Aorta (tissue), 5 donors: ENCODE results near the gene RINL. TPM values are rescaled to one million over a fixed set of nuclear protein-coding genes. Genes with fewer than 3 reads are reported as not detected.

Experiments used
- ATAC-seq: fragments of 200-7000 bp; cut with Tn5 transposase; one replicate; pipeline ENCODE4 v1.9.1; 2022; ENCODE audit warnings: moderate library complexity; ENCODE audit not compliant: low FRiP score
- DNase-seq, 2 donors: peaks; one replicate each; pipeline ENCODE4 v3.0.0-alpha.2; 2020
- H3K27ac ChIP-seq, 2 donors: one replicate each; pipeline ENCODE4 v1.5.1; 2013; ENCODE audit warnings: low read length in 2 of 2, mild to moderate bottlenecking in 2 of 2, moderate library complexity in 2 of 2, control low read depth in 1 of 2, inconsistent platforms in 1 of 2, low read depth in 1 of 2
- H3K27me3 ChIP-seq, 2 donors: one replicate each; pipeline ENCODE4 v1.6.1; 2013; ENCODE audit warnings: control low read depth in 1 of 2, low read length in 1 of 2, mild to moderate bottlenecking in 1 of 2, moderate library complexity in 1 of 2; ENCODE audit not compliant: insufficient read depth in 2 of 2, control insufficient read depth in 1 of 2
- H3K36me3 ChIP-seq, 2 donors: one replicate each; pipeline ENCODE4 v1.6.1; 2013; ENCODE audit warnings: control low read depth in 1 of 2, low read length in 1 of 2, mild to moderate bottlenecking in 1 of 2; ENCODE audit not compliant: insufficient read depth in 2 of 2, control insufficient read depth in 1 of 2
- H3K4me1 ChIP-seq, 2 donors: one replicate each; pipeline ENCODE4 v1.6.1; 2013; ENCODE audit warnings: low read length in 2 of 2, control low read depth in 1 of 2, mild to moderate bottlenecking in 1 of 2, moderate library complexity in 1 of 2; ENCODE audit not compliant: insufficient read depth in 2 of 2, control insufficient read depth in 1 of 2
- H3K4me3 ChIP-seq, 2 donors: one replicate each; pipeline ENCODE4 v1.5.1; 2013; ENCODE audit warnings: low read length in 2 of 2, control low read depth in 1 of 2, mild to moderate bottlenecking in 1 of 2
- H3K9me3 ChIP-seq: one replicate; pipeline ENCODE4 v1.6.1; 2013; ENCODE audit warnings: mild to moderate bottlenecking, low read length; ENCODE audit not compliant: control insufficient read depth
- WGBS, 2 donors: extraction: QIAGEN DNeasy Blood & Tissue Kit; methylation state at CpG; one replicate each; pipeline ENCODE4 v1.1.7; 2013; 5-methylcytosine and 5-hydroxymethylcytosine counted together
- intact Hi-C, 2 donors: fragments of 100-400 bp; cut with DNase I; formaldehyde crosslinking; loops; one replicate each; pipeline versions ENCODE4 v1.14.2 to v1.15.0; 2022
- polyA plus RNA-seq, 2 donors: library from polyadenylated mRNA; stranded (reverse); fragments of 200-250 nt; gene quantifications; one replicate each; pipeline ENCODE4 v1.2.3, GENCODE V29; 2013
- total RNA-seq, 2 donors: library from RNA; stranded (reverse); fragmentation: NEBNext Ultra II Directional; extraction: Animal tissue kit (Norgen Biotek cat#: 25700); gene quantifications; one replicate each; pipeline ENCODE4 v1.2.1, GENCODE V29; 2021
- donor health status: healthy with polysubstance abuse.
- donor health status: Bipolar disorder and iron deficiency.
- donor health status: DM: no; HTN: no; CAD: no.
- donor health status: DM: no; HTN: no; CAD: no.
- donor health status: DM: yes; HTN: yes; CAD: no.

The RINL gene
- total and polyA plus RNA-seq, 4 donors, result 1.8 to 5.7 (median 4.4) TPM

- Histone ChIP-seq H3K4me1 (no peaks in the 10 kb centered on the region), H3K9me3 (no peaks in the 10 kb centered on the region), H3K27ac (peak within 1 kb of the TSS; percentile 92 to 99), H3K27me3 (no peaks in the 10 kb centered on the region), H3K36me3 (peaks cover 0 to 7% of the 10 kb centered on the region in 2 donors), H3K4me3 (peak within 1 kb of the TSS; percentile 78 to 97)
- intact Hi-C loops, result loop anchor here in 1 of 2 donors (1.0 to 5.0 kb wide), 5 partner anchors 15 to 513 kb away; partner anchors contain the start of genes ACTN4, CATSPERG, EIF3K and MAP4K1
- peak; percentile 91 for ATAC-seq
- 0% methylated on average over 34 to 50 of the region's 50 CpGs for WGBS, 2 donors
- DNase-seq, result peak; percentile 99
Observed at GRCh38 chr19:38849860-38850435, 28.1 kb downstream of the RINL start, which contains the start of gene HNRNPL. Gene HNRNPL (minus strand): TSS chr19:38849986. CDS start chr19:38849966, 20 bp downstream.

GRCh38 chr19:38849147-38849859, 28.8 kb downstream of the RINL start:
- H3K4me1 ChIP-seq, result no peaks in the 10 kb centered on the region

GRCh38 chr19:38848299-38849146, 29.6 kb downstream of the RINL start:
- H3K9me3 ChIP-seq, result no peaks in the 10 kb centered on the region
- 13 to 15% methylated on average over 22 of the region's 22 CpGs for WGBS, 2 donors
- DNase-seq (no peak), ATAC-seq (no peak)
- H3K36me3 ChIP-seq, result peaks cover 0 to 16% of the 10 kb centered on the region in 2 donors
- no peaks in the 10 kb centered on the region for H3K4me1 ChIP-seq
- H3K27ac ChIP-seq, result peak overlapping the region in 1 of 2 donors; percentile 21
- no peaks in the 10 kb centered on the region for H3K27me3 ChIP-seq
- H3K4me3 ChIP-seq, result peak overlapping the region; percentile 57 to 78
- intact Hi-C loops, result loop anchor here in 1 of 2 donors (1.0 to 5.0 kb wide), 3 partner anchors 13 to 201 kb away; partner anchors contain the start of gene ACTN4

More at GRCh38 chr19:38849147-38849859, 28.8 kb downstream of the RINL start:
- Histone ChIP-seq H3K9me3 (no peaks in the 10 kb centered on the region), H3K27ac (peak overlapping the region; percentile 92 to 99), H3K27me3 (no peaks in the 10 kb centered on the region), H3K36me3 (peaks cover 0 to 8% of the 10 kb centered on the region in 2 donors), H3K4me3 (peak overlapping the region; percentile 78 to 97)
- 1 to 2% methylated on average over 56 to 76 of the region's 76 CpGs for WGBS, 2 donors
- peak; percentile 98 to 99 for DNase-seq
- intact Hi-C loops, result loop anchor here in 1 of 2 donors (1.0 to 5.0 kb wide), 3 partner anchors 14 to 202 kb away; partner anchors contain the start of gene ACTN4
- peak; percentile 78 for ATAC-seq

- peak in 1 of 2 donors; percentile 8 for DNase-seq
- H3K4me3 ChIP-seq, result no peak overlapping the region
- intact Hi-C loops, result loop anchor here in 1 of 2 donors (5.0 kb wide), 2 partner anchors 129 to 199 kb away; partner anchors contain the start of gene ACTN4
- no peaks in the 10 kb centered on the region for H3K9me3 ChIP-seq
- H3K4me1 ChIP-seq, result no peaks in the 10 kb centered on the region
- ATAC-seq, result no peak
- H3K27ac ChIP-seq, result no peak overlapping the region
- H3K27me3 ChIP-seq, result no peaks in the 10 kb centered on the region
- 65 to 72% methylated on average over 2 of the region's 2 CpGs for WGBS, 2 donors
- H3K36me3 ChIP-seq, result peaks cover 0 to 29% of the 10 kb centered on the region in 2 donors
Observed at GRCh38 chr19:38846097-38846496, 32.0 kb downstream of the RINL start.

GRCh38 chr19:38845374-38846024, 32.6 kb downstream of the RINL start:
- intact Hi-C loops, result loop anchor here in 1 of 2 donors (5.0 kb wide), 2 partner anchors 128 to 198 kb away; partner anchors contain the start of gene ACTN4
- Histone ChIP-seq H3K27me3 (no peaks in the 10 kb centered on the region), H3K4me1 (no peaks in the 10 kb centered on the region), H3K9me3 (no peaks in the 10 kb centered on the region), H3K4me3 (no peak overlapping the region), H3K27ac (no peak overlapping the region), H3K36me3 (peaks cover 0 to 31% of the 10 kb centered on the region in 2 donors)
- DNase-seq, result peak in 1 of 2 donors; percentile 14
- WGBS, 2 donors, result 84 to 85% methylated on average over 14 of the region's 14 CpGs
- no peak for ATAC-seq

- ATAC-seq (no peak), DNase-seq (peak in 1 of 2 donors; percentile 9)
- 87 to 88% methylated on average over 11 of the region's 11 CpGs for WGBS, 2 donors
- H3K27ac ChIP-seq, result no peak overlapping the region
- H3K4me3 ChIP-seq, result no peak overlapping the region
- no peaks in the 10 kb centered on the region for H3K27me3 ChIP-seq
- H3K36me3 ChIP-seq, result peaks cover 3 to 32% of the 10 kb centered on the region in 2 donors
- no peaks in the 10 kb centered on the region for H3K9me3 ChIP-seq
- H3K4me1 ChIP-seq, result no peaks in the 10 kb centered on the region
- intact Hi-C loops, result no loop called here
Observed at GRCh38 chr19:38844093-38844686, 33.9 kb downstream of the RINL start.

GRCh38 chr19:38843175-38843758, 34.8 kb downstream of the RINL start:
- intact Hi-C loops, result no loop called here
- H3K4me1 ChIP-seq, result no peaks in the 10 kb centered on the region
- 93 to 97% methylated on average over 9 of the region's 9 CpGs for WGBS, 2 donors
- ATAC-seq (no peak), DNase-seq (peak in 1 of 2 donors; percentile 29)
- H3K27me3 ChIP-seq, result no peaks in the 10 kb centered on the region
- H3K36me3 ChIP-seq, result peaks cover 4 to 37% of the 10 kb centered on the region in 2 donors
- H3K4me3 ChIP-seq, result no peak overlapping the region
- H3K9me3 ChIP-seq, result no peaks in the 10 kb centered on the region
- H3K27ac ChIP-seq, result no peak overlapping the region
